HepG2 (cell line): ENCODE measurements around the gene PSMD12. TPM values are rescaled to one million over a fixed set of nuclear protein-coding genes. Genes with fewer than 3 reads are reported as not detected.
A peak's percentile ranks its signal among the peaks of the same experiment; 100 is the strongest.

Source experiments
- BRD4 ChIP-seq: sonication (generic); formaldehyde crosslinking; IDR thresholded peaks from 2 replicates; pipeline ENCODE4 v1.4.0; 2020; ENCODE audit warnings: missing genetic modification reagents
- ELF3 ChIP-seq: IDR thresholded peaks from 2 replicates; pipeline ENCODE4 v1.6.1; 2016; ENCODE audit warnings: missing genetic modification reagents, missing compliant biosample characterization
- FOXC1 ChIP-seq: sonication (generic); formaldehyde crosslinking; IDR thresholded peaks from 2 replicates; pipeline ENCODE4 v1.8.0; 2022; ENCODE audit warnings: mild to moderate bottlenecking, missing genetic modification reagents, borderline replicate concordance
- IKZF4 ChIP-seq: sonication (generic); formaldehyde crosslinking; IDR thresholded peaks from 2 replicates; pipeline ENCODE4 v1.5.1; 2020; ENCODE audit warnings: borderline replicate concordance, mild to moderate bottlenecking, low read depth, missing genetic modification reagents; ENCODE audit errors: not compliant biosample characterization
- KLF11 ChIP-seq: IDR thresholded peaks from 2 replicates; pipeline ENCODE4 v1.6.1; 2016; ENCODE audit warnings: missing compliant biosample characterization
- MAZ ChIP-seq, 2 experiments: sonication (generic) in 1 of 2; formaldehyde crosslinking in 1 of 2; IDR thresholded peaks; 2 replicates each; pipeline versions ENCODE4 v1.5.0 to v1.6.1; 2012 to 2020; ENCODE audit warnings: low read depth in 2 of 2, mild to moderate bottlenecking in 2 of 2, borderline replicate concordance in 1 of 2, improper control_type of control experiment in 1 of 2, low read length in 1 of 2, missing genetic modification reagents in 1 of 2, moderate library complexity in 1 of 2
- PHF21A ChIP-seq: sonication (generic); formaldehyde crosslinking; IDR thresholded peaks from 2 replicates; pipeline ENCODE4 v1.5.0; 2020; ENCODE audit warnings: mild to moderate bottlenecking, missing genetic modification reagents
- polyA plus RNA-seq, 8 experiments: library from polyadenylated mRNA; depleted of rRNA in 3 of 8; stranded (reverse) in 7 of 8; unstranded in 1 of 8; fragments of >200 nt; fragmentation: Illumina TruSeq in 4 of 8; extraction: Trizol in 4 of 8; gene quantifications; 2 replicates each; pipeline versions ENCODE4 v1.2.1 to v1.2.3, GENCODE V29; 2011 to 2016; ENCODE audit warnings: low read depth in 4 of 8, missing spikeins in 1 of 8, mixed read lengths in 1 of 8; ENCODE audit not compliant: insufficient read depth in 1 of 8
- total RNA-seq, 5 experiments: library from RNA; depleted of rRNA; stranded (reverse); fragments of >200 nt; fragmentation: Illumina TruSeq; extraction: Trizol; gene quantifications; 2 replicates each; pipeline ENCODE4 v1.2.3, GENCODE V29; 2016; ENCODE audit warnings: low read depth in 1 of 5
- TF ChIP-seq, protein P1 (sequence below): sonication (generic); formaldehyde crosslinking; IDR thresholded peaks from 2 replicates; pipeline ENCODE4 v1.5.0; 2020; ENCODE audit warnings: mild to moderate bottlenecking, missing genetic modification reagents, borderline replicate concordance
- TF ChIP-seq, protein P2 (sequence below): sonication (generic); formaldehyde crosslinking; IDR thresholded peaks from 2 replicates; pipeline ENCODE4 v1.4.0; 2020; ENCODE audit warnings: missing genetic modification reagents, borderline replicate concordance
- TF ChIP-seq, protein P3 (sequence below): sonication (generic); formaldehyde crosslinking; IDR thresholded peaks from 2 replicates; pipeline ENCODE4 v1.4.0; 2020; ENCODE audit warnings: missing genetic modification reagents
- TF ChIP-seq, protein P4 (sequence below): IDR thresholded peaks from 2 replicates; pipeline ENCODE4 v1.6.1; 2012; ENCODE audit warnings: inconsistent platforms
- TF ChIP-seq, protein P5 (sequence below): IDR thresholded peaks from 2 replicates; pipeline ENCODE4 v1.6.1; 2016; ENCODE audit warnings: low read depth, borderline replicate concordance

Gene PSMD12
- total and polyA plus RNA-seq, 2 of the 13 experiments (the other 11 are each of a cell fraction or from before 2014, with no cell fraction given): 27.4 to 71.7 TPM

DNA sequence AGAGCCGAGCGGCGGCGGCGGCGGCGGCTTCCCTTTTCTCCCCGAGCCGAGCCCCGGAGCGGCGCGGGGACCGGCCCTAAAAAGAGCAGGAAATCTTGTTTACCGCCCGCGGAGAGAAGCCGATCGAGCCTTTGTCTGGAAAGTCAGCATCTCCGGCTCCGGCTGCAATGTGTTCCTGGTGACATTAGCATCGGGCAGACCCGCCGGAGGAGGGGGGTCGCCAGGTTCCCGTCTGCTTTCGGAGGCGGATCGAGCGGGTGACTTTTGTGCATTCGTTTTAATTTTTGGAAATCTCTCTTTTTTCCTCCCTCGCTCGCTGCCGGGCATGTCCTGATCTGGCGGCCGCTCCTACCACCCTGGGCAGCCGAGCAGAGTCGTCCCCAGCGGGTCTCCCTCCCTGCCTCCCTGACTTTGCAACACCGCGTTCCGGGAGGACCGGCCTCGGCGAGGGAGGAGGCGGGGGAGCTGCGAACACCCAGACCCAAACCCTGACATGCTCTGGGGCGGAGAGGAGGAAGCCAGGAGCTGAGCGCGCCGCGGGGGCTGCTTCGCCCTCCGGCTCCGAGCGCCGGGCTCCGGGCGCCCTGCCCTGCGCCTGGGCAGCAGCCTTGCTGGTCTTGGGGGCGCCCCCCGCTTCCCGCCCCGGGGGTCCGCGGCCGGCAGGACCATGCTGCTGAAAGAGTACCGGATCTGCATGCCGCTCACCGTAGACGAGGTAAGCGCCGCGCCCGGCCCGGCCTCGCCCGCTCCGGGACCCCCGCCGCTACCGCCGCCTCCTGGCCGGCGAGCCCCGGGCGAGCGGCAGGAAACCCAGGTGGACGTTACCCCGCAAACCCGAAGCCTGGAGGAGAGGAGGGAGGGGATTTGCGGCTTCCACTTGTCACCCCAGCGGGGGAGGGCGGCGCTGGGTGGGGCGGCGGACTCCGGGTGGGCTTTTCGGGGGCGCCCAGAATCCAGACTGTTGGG, 11.4 kb upstream of the PSMD12 start (continued):
- TF ChIP-seq, protein P1, sequence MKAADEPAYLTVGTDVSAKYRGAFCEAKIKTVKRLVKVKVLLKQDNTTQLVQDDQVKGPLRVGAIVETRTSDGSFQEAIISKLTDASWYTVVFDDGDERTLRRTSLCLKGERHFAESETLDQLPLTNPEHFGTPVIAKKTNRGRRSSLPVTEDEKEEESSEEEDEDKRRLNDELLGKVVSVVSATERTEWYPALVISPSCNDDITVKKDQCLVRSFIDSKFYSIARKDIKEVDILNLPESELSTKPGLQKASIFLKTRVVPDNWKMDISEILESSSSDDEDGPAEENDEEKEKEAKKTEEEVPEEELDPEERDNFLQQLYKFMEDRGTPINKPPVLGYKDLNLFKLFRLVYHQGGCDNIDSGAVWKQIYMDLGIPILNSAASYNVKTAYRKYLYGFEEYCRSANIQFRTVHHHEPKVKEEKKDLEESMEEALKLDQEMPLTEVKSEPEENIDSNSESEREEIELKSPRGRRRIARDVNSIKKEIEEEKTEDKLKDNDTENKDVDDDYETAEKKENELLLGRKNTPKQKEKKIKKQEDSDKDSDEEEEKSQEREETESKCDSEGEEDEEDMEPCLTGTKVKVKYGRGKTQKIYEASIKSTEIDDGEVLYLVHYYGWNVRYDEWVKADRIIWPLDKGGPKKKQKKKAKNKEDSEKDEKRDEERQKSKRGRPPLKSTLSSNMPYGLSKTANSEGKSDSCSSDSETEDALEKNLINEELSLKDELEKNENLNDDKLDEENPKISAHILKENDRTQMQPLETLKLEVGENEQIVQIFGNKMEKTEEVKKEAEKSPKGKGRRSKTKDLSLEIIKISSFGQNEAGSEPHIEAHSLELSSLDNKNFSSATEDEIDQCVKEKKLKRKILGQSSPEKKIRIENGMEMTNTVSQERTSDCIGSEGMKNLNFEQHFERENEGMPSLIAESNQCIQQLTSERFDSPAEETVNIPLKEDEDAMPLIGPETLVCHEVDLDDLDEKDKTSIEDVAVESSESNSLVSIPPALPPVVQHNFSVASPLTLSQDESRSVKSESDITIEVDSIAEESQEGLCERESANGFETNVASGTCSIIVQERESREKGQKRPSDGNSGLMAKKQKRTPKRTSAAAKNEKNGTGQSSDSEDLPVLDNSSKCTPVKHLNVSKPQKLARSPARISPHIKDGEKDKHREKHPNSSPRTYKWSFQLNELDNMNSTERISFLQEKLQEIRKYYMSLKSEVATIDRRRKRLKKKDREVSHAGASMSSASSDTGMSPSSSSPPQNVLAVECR (CRISPR knock-in tag): peak; percentile 32
- TF ChIP-seq, protein P2, sequence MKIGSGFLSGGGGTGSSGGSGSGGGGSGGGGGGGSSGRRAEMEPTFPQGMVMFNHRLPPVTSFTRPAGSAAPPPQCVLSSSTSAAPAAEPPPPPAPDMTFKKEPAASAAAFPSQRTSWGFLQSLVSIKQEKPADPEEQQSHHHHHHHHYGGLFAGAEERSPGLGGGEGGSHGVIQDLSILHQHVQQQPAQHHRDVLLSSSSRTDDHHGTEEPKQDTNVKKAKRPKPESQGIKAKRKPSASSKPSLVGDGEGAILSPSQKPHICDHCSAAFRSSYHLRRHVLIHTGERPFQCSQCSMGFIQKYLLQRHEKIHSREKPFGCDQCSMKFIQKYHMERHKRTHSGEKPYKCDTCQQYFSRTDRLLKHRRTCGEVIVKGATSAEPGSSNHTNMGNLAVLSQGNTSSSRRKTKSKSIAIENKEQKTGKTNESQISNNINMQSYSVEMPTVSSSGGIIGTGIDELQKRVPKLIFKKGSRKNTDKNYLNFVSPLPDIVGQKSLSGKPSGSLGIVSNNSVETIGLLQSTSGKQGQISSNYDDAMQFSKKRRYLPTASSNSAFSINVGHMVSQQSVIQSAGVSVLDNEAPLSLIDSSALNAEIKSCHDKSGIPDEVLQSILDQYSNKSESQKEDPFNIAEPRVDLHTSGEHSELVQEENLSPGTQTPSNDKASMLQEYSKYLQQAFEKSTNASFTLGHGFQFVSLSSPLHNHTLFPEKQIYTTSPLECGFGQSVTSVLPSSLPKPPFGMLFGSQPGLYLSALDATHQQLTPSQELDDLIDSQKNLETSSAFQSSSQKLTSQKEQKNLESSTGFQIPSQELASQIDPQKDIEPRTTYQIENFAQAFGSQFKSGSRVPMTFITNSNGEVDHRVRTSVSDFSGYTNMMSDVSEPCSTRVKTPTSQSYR (CRISPR knock-in tag): no peak
- TF ChIP-seq IKZF4: peak; percentile 24
- TF ChIP-seq BRD4: 0 out of 2 replicates have a peak, but pooled peaks have one; percentile 33
- no peak for TF ChIP-seq KLF11 (CRISPR knock-in tag)
- TF ChIP-seq ELF3 (CRISPR knock-in tag): peak; percentile 6; the same call in 1 of the 2 replicates
- TF ChIP-seq, protein P3, sequence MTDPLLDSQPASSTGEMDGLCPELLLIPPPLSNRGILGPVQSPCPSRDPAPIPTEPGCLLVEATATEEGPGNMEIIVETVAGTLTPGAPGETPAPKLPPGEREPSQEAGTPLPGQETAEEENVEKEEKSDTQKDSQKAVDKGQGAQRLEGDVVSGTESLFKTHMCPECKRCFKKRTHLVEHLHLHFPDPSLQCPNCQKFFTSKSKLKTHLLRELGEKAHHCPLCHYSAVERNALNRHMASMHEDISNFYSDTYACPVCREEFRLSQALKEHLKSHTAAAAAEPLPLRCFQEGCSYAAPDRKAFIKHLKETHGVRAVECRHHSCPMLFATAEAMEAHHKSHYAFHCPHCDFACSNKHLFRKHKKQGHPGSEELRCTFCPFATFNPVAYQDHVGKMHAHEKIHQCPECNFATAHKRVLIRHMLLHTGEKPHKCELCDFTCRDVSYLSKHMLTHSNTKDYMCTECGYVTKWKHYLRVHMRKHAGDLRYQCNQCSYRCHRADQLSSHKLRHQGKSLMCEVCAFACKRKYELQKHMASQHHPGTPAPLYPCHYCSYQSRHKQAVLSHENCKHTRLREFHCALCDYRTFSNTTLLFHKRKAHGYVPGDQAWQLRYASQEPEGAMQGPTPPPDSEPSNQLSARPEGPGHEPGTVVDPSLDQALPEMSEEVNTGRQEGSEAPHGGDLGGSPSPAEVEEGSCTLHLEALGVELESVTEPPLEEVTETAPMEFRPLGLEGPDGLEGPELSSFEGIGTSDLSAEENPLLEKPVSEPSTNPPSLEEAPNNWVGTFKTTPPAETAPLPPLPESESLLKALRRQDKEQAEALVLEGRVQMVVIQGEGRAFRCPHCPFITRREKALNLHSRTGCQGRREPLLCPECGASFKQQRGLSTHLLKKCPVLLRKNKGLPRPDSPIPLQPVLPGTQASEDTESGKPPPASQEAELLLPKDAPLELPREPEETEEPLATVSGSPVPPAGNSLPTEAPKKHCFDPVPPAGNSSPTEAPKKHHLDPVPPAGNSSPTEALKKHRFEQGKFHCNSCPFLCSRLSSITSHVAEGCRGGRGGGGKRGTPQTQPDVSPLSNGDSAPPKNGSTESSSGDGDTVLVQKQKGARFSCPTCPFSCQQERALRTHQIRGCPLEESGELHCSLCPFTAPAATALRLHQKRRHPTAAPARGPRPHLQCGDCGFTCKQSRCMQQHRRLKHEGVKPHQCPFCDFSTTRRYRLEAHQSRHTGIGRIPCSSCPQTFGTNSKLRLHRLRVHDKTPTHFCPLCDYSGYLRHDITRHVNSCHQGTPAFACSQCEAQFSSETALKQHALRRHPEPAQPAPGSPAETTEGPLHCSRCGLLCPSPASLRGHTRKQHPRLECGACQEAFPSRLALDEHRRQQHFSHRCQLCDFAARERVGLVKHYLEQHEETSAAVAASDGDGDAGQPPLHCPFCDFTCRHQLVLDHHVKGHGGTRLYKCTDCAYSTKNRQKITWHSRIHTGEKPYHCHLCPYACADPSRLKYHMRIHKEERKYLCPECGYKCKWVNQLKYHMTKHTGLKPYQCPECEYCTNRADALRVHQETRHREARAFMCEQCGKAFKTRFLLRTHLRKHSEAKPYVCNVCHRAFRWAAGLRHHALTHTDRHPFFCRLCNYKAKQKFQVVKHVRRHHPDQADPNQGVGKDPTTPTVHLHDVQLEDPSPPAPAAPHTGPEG (CRISPR knock-in tag): peak; percentile 1; the same call in 1 of the 2 replicates
- TF ChIP-seq FOXC1 (CRISPR knock-in tag): peak; percentile 79; the same call in 1 of the 2 replicates
- TF ChIP-seq, protein P4, sequence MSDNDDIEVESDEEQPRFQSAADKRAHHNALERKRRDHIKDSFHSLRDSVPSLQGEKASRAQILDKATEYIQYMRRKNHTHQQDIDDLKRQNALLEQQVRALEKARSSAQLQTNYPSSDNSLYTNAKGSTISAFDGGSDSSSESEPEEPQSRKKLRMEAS: 0 out of 2 replicates have a peak, but pooled peaks have one; percentile 25
- 0 out of 2 replicates have a peak, but pooled peaks have one; percentile 14 for TF ChIP-seq PHF21A (CRISPR knock-in tag)
- peak; percentile 19; the same call in 1 of the 2 replicates for TF ChIP-seq MAZ (IDR thresholded peaks at IDR 0.05; ENCODE audit: borderline replicate concordance, low read depth, low read length)
- no peak for TF ChIP-seq MAZ (CRISPR knock-in tag; IDR thresholded peaks at IDR 0.05; ENCODE audit: low read depth)
- TF ChIP-seq, protein P5, sequence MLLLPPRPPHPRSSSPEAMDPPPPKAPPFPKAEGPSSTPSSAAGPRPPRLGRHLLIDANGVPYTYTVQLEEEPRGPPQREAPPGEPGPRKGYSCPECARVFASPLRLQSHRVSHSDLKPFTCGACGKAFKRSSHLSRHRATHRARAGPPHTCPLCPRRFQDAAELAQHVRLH (CRISPR knock-in tag): no peak; the same call in 1 of the 2 replicates
